ENCODE measurements around the gene CADM4.

DNA sequence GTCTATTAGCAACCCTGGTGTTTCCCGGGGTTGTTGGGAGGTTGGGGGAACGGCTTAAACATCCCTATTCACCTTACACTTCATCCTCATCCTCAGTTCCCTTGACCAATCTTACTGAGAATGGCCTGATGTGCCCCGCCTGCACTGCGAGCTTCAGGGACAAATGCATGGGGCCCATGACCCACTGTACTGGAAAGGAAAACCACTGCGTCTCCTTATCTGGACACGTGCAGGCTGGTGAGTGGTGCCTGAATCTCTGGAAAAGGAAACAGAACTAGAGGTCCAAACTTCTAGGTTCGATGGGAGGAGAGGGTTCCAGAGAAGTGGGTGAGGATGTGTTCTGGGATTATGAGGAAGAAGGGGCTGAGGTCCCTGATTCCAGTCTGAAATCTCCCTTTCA is 58.2 kb downstream of the CADM4 start:
- no peak for TF ChIP-seq POLR2AphosphoS5 (IDR thresholded peaks at IDR 0.05; ENCODE audit: low read depth, low read length)
- TF ChIP-seq, protein P1, sequence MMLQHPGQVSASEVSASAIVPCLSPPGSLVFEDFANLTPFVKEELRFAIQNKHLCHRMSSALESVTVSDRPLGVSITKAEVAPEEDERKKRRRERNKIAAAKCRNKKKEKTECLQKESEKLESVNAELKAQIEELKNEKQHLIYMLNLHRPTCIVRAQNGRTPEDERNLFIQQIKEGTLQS (IDR thresholded peaks at IDR 0.05), result no peak
- TF ChIP-seq YY1 (IDR thresholded peaks at IDR 0.05; ENCODE audit: extremely low read depth, insufficient replicate concordance, low read depth, low read length), result no peak
- TF ChIP-seq, protein P2, sequence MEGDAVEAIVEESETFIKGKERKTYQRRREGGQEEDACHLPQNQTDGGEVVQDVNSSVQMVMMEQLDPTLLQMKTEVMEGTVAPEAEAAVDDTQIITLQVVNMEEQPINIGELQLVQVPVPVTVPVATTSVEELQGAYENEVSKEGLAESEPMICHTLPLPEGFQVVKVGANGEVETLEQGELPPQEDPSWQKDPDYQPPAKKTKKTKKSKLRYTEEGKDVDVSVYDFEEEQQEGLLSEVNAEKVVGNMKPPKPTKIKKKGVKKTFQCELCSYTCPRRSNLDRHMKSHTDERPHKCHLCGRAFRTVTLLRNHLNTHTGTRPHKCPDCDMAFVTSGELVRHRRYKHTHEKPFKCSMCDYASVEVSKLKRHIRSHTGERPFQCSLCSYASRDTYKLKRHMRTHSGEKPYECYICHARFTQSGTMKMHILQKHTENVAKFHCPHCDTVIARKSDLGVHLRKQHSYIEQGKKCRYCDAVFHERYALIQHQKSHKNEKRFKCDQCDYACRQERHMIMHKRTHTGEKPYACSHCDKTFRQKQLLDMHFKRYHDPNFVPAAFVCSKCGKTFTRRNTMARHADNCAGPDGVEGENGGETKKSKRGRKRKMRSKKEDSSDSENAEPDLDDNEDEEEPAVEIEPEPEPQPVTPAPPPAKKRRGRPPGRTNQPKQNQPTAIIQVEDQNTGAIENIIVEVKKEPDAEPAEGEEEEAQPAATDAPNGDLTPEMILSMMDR (IDR thresholded peaks at IDR 0.05 in 2 of 3, conservative IDR thresholded peaks at IDR 0.05 in 1 of 3; ENCODE audit: borderline replicate concordance in 1 of 3, insufficient read depth in 1 of 3, low read depth in 2 of 3, low read length in 2 of 3), result no peak
- no peak for TF ChIP-seq EGR1 (IDR thresholded peaks at IDR 0.05; ENCODE audit: low read depth)
- TF ChIP-seq EZH2 (IDR thresholded peaks at IDR 0.05), result no peak
